HL-60 (cell line): ENCODE results near the gene MICB.
"Not testable (repeated sequence)": the region's sequence is repeated elsewhere in the genome, so short reads cannot be mapped to it uniquely, and the experiment has no call there.

Experiments used
- DNase-seq, 2 experiments: peaks; one replicate each; pipeline ENCODE4 v3.0.0-alpha.2; 2010 to 2020; ENCODE audit warnings: low read depth in 1 of 2, low spot score in 1 of 2
- H3K27ac ChIP-seq: fragments of 250-450 bp; sonication (Bioruptor Pico); replicated peaks from 2 replicates; pipeline ENCODE4 v1.5.1; 2020; ENCODE audit warnings: mild to moderate bottlenecking, moderate library complexity
- H3K27me3 ChIP-seq: fragments of 250-450 bp; sonication (Bioruptor Pico); 2 replicates; pipeline ENCODE4 v1.5.1; 2021; ENCODE audit warnings: mild to moderate bottlenecking, moderate library complexity; ENCODE audit not compliant: insufficient read depth, poor library complexity, severe bottlenecking
- H3K4me3 ChIP-seq: replicated peaks from 2 replicates; pipeline ENCODE4 v1.5.1; 2011; ENCODE audit warnings: mild to moderate bottlenecking, control low read depth, low read length; ENCODE audit not compliant: insufficient read depth
- GABPA ChIP-seq: IDR thresholded peaks from 2 replicates; pipeline ENCODE4 v1.6.1; 2012; ENCODE audit warnings: low read depth
- POLR2AphosphoS5 ChIP-seq: IDR thresholded peaks from 2 replicates; pipeline ENCODE4 v1.6.1; 2012; ENCODE audit warnings: low read depth
- SPI1 ChIP-seq: IDR thresholded peaks from 2 replicates; pipeline ENCODE4 v1.6.1; 2012; ENCODE audit warnings: low read depth, mild to moderate bottlenecking, borderline replicate concordance
- TF ChIP-seq, protein P1 (sequence below): IDR thresholded peaks from 2 replicates; pipeline ENCODE4 v1.6.1; 2012; ENCODE audit warnings: low read depth; ENCODE audit not compliant: insufficient replicate concordance
- TF ChIP-seq, protein P2 (sequence below): IDR thresholded peaks from one replicate; pipeline ENCODE4 v1.5.1; 2011; ENCODE audit warnings: low read length, control low read depth, inconsistent platforms; ENCODE audit not compliant: insufficient read depth

MICB gene

DNA sequence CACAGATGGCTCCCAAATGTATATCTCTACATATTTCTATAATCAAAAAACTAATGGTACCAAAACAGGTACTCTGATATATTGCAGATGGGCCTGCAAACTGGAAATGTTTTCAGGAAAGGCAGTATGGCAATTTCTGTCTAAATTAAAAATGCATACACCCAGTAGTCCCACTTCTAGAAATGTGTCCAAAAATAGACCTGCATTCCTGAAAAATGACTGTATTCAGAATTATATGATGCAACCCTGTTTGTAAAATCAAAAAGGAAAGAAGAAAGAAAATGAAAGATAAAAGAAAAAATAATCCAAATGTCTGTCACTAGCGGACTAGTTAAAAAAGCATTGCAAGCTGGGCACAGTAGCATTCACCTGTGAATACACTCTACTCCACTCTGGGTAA lies 12.9 kb upstream of the MICB start:
- Histone ChIP-seq H3K27me3 (no peaks in the 10 kb centered on the region), H3K4me3 (no peak overlapping the region), H3K27ac (no peak overlapping the region)
- no peak for DNase-seq
- no peak for TF ChIP-seq GABPA
- no peak for TF ChIP-seq POLR2AphosphoS5
- TF ChIP-seq, protein P1, sequence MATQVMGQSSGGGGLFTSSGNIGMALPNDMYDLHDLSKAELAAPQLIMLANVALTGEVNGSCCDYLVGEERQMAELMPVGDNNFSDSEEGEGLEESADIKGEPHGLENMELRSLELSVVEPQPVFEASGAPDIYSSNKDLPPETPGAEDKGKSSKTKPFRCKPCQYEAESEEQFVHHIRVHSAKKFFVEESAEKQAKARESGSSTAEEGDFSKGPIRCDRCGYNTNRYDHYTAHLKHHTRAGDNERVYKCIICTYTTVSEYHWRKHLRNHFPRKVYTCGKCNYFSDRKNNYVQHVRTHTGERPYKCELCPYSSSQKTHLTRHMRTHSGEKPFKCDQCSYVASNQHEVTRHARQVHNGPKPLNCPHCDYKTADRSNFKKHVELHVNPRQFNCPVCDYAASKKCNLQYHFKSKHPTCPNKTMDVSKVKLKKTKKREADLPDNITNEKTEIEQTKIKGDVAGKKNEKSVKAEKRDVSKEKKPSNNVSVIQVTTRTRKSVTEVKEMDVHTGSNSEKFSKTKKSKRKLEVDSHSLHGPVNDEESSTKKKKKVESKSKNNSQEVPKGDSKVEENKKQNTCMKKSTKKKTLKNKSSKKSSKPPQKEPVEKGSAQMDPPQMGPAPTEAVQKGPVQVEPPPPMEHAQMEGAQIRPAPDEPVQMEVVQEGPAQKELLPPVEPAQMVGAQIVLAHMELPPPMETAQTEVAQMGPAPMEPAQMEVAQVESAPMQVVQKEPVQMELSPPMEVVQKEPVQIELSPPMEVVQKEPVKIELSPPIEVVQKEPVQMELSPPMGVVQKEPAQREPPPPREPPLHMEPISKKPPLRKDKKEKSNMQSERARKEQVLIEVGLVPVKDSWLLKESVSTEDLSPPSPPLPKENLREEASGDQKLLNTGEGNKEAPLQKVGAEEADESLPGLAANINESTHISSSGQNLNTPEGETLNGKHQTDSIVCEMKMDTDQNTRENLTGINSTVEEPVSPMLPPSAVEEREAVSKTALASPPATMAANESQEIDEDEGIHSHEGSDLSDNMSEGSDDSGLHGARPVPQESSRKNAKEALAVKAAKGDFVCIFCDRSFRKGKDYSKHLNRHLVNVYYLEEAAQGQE, result no peak
- TF ChIP-seq, protein P2, sequence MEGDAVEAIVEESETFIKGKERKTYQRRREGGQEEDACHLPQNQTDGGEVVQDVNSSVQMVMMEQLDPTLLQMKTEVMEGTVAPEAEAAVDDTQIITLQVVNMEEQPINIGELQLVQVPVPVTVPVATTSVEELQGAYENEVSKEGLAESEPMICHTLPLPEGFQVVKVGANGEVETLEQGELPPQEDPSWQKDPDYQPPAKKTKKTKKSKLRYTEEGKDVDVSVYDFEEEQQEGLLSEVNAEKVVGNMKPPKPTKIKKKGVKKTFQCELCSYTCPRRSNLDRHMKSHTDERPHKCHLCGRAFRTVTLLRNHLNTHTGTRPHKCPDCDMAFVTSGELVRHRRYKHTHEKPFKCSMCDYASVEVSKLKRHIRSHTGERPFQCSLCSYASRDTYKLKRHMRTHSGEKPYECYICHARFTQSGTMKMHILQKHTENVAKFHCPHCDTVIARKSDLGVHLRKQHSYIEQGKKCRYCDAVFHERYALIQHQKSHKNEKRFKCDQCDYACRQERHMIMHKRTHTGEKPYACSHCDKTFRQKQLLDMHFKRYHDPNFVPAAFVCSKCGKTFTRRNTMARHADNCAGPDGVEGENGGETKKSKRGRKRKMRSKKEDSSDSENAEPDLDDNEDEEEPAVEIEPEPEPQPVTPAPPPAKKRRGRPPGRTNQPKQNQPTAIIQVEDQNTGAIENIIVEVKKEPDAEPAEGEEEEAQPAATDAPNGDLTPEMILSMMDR, result no peak
- TF ChIP-seq SPI1, result no peak

DNA sequence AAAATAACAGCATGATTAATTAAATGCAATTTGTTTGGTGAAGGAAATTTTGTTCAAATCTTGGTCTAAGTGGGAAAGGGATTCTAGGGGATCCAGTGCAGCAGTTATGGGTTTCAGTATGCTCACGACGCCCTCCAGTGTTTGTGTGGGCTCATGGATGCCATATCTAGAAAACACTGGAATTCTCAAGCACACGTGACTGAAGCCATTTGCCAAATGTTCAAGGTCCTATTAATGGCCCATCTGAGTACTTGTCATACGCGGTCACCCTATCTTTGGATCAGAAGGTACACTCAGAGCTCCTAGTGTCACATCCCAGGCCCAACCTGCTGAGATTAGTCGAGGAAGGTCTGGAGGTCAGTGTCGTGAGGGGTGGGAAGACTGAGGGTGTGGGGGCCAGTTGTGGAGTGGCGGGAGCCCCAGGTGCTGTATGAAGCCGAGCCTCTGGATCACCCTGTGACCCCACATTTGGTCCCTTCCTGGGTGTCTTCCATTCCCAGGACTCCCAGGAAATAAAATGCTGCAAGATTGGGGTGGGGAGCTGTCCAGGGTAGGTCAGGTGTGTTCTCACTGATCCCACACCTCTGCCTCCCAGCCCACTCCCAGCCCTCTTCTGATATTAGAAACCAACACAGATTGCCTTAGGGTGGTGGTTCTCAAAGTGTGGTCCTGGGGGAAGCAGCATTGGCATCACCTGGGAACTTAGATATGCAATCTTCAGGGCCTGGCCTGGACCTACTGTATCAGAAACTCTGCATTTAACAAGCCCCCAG lies 11.7 kb upstream of the MICB start:
- DNase-seq, H3K27me3 ChIP-seq, H3K4me3 ChIP-seq, H3K27ac ChIP-seq: not testable (repeated sequence)

DNA sequence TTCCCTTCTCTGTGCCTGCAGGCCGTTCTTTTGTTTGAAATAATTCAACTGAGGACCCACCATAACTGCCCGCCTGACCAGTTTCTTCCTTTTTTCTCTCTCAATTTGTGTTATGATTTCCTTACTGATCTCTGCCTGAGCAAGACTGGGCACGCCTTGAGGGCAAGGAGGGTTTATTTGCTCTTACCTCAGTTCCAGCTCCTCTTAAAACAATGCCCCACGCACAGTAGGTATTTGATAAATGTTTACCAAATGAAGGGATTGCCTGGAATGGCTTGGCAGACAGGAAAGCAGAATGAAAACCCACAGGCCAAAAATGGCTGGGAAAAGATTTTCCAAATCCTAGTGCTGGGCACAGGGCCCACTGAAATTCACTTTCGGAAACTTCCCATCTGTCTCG lies 10.3 kb upstream of the MICB start:
- H3K27me3 ChIP-seq, H3K4me3 ChIP-seq, DNase-seq, H3K27ac ChIP-seq: not testable (repeated sequence)

DNA sequence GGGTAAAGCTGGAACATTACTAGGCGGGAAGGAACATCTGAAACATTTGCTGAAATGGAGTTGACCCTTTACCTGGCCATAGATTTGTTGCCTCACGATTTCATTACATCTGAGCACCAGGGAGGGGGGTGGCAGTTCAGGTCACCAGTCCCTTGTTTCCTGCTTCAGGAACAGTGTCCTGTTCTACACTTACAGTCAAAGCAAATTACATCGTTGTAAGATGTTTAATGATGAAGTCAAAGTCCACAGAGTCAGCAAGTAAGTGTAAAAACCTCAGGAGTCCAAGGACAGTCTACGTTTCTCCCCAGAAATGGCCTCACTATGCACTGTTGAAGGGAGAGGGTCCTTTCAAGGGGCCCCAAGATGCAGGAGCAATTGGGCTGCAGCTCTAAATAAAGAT lies 8.9 kb upstream of the MICB start:
- no peak overlapping the region for H3K4me3 ChIP-seq
- H3K27ac ChIP-seq, result no peak overlapping the region
- TF ChIP-seq GABPA (no peak), POLR2AphosphoS5 (no peak), SPI1 (no peak)
- TF ChIP-seq, protein P2, result no peak
- TF ChIP-seq, protein P1, result no peak
- H3K27me3 ChIP-seq, result no peaks in the 10 kb centered on the region
- DNase-seq, result no peak
